22Rv1 (cell line): Measurements from ENCODE around the gene KLHL29.

Experiments used
- CTCF ChIP-seq: fragments of 450-650 bp; IDR thresholded peaks from 2 replicates; pipeline ENCODE4 v1.5.1; 2017; ENCODE audit warnings: mild to moderate bottlenecking
- ZFX ChIP-seq: fragments of 450-650 bp; IDR thresholded peaks from 2 replicates; pipeline ENCODE4 v1.6.1; 2017; ENCODE audit warnings: antibody characterized with exemption, borderline replicate concordance

- no peak for TF ChIP-seq ZFX
- no peak for TF ChIP-seq CTCF
Observed at GRCh38 chr2:23753291-23754010, 368.5 kb downstream of the KLHL29 start.
